ENCODE data around the gene PTX3.
A peak's percentile ranks its signal among the peaks of the same experiment; 100 is the strongest.

PTX3 gene

DNA sequence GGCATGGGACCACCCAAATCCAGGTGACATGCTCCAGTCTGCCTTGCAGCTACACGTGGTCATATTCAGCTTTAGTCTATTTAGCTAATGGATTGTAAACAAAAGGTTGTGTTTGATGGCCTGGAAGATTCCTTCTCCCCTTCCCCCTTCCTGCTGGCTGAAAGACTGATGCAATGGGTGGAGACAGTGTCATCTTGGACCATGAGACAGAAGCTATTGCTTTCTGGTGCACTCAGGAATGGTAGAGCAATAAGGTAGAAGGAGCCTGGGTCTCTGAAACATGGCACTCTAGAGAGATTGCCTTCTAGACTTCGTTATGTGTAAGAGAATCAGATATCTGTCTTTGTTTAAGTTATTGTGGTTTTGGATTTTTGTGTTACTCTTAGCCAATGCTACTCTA is 25.7 kb upstream of the PTX3 start:
- H3K4me3 ChIP-seq (ENCODE audit: low read length): no peak overlapping the region
- TF ChIP-seq ZNF274 (IDR thresholded peaks at IDR 0.05; ENCODE audit: low read depth, low read length): no peak

GRCh38 chr3:157412323-157412855 is 24.3 kb upstream of the PTX3 start:
- TF ChIP-seq ZNF274 (IDR thresholded peaks at IDR 0.05; ENCODE audit: low read depth, low read length): no peak

GRCh38 chr3:157414861-157415260 is 21.8 kb upstream of the PTX3 start:
- TF ChIP-seq ZNF274 (IDR thresholded peaks at IDR 0.05; ENCODE audit: low read depth, low read length): no peak
- H3K4me3 ChIP-seq (ENCODE audit: low read length): no peak overlapping the region

More at GRCh38 chr3:157412323-157412855, 24.3 kb upstream of the PTX3 start:
- no peak overlapping the region for H3K4me3 ChIP-seq (ENCODE audit: low read length)

- no peak overlapping the region for H3K4me3 ChIP-seq (ENCODE audit: low read length)
- no peak for TF ChIP-seq ZNF274 (IDR thresholded peaks at IDR 0.05; ENCODE audit: low read depth, low read length)
These were observed 20.1 kb upstream of the PTX3 start for GRCh38 chr3:157416347-157417087.

DNA sequence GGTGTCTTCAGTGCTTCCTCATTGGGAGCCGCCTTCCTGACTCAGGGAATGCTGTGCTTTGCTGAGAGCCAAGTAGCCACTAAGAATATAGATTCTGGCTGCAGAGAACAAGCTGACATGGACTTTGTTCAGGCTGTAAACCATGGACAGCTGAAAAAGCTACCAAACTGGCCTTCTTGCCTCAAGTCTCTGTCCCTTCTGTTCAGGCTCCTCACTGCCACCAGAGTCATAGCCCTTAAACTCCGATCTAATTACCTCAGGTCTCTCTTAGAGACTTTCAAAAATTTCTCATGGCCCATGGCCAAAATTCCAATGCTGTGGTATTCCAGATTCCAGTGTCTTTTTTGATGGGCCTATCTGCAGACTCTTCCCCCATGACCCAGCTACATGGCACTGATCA is 19.4 kb upstream of the PTX3 start:
- no peak for TF ChIP-seq ZNF274 (IDR thresholded peaks at IDR 0.05; ENCODE audit: low read depth, low read length)
- no peak overlapping the region for H3K4me3 ChIP-seq (ENCODE audit: low read length)

- H3K4me3 ChIP-seq (ENCODE audit: low read length): no peak overlapping the region
- no peak for TF ChIP-seq ZNF274 (IDR thresholded peaks at IDR 0.05; ENCODE audit: low read depth, low read length)
These were observed 18.5 kb upstream of the PTX3 start for GRCh38 chr3:157418104-157418503.

GRCh38 chr3:157420606-157421130 is 16.0 kb upstream of the PTX3 start:
- H3K4me3 ChIP-seq (ENCODE audit: low read length): no peak overlapping the region
- no peak for TF ChIP-seq ZNF274 (IDR thresholded peaks at IDR 0.05; ENCODE audit: low read depth, low read length)

DNA sequence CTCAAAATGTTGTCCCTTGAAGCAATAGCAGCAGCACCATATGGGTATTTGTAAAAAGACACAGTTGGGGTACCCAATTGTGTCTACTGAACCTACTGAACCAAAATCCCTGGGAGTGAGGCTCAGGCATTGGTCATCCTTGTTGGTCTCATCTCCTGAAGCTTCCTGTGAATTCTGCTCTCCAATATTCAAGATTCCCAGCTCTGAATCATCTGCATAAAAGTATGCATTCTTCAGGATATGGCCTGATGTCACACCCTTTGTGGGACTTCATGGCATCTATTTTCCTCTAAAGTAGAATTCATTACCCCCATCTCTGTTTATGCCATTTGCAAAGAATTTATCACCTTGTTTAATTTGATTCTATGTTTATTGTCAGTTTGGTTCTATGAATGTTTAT is 13.3 kb upstream of the PTX3 start:
- no peak for TF ChIP-seq ZNF274 (IDR thresholded peaks at IDR 0.05; ENCODE audit: low read depth, low read length)

DNA sequence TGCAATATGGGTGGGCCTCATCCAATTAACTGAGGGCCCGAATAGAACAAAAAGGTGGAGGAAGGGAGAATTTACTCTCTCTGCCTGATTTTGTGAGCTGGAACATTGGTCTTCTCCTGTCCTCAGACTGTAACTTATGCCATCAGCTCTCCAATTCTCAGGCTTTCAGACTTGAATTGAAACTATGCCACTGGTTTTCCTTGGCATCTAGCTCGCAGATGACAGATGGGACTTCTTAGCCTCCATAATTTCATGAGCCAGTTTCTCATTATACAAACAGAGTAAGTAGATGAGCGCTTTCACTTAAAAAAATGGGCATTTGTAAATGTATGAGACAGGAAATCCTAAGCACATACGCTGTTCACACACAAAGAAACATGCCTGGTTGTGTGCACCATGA is 8.7 kb upstream of the PTX3 start:
- H3K4me3 ChIP-seq (ENCODE audit: low read length): no peak overlapping the region
- TF ChIP-seq ZNF274 (IDR thresholded peaks at IDR 0.05; ENCODE audit: low read depth, low read length): no peak

More for the DNA sequence above, 13.3 kb upstream of the PTX3 start:
- no peak overlapping the region for H3K4me3 ChIP-seq (ENCODE audit: low read length)

- no peak for TF ChIP-seq ZNF274 (IDR thresholded peaks at IDR 0.05; ENCODE audit: low read depth, low read length)
- no peak overlapping the region for H3K4me3 ChIP-seq (ENCODE audit: low read length)
These were observed 7.8 kb upstream of the PTX3 start for GRCh38 chr3:157428853-157429252.

GRCh38 chr3:157429708-157430107 is 6.9 kb upstream of the PTX3 start:
- H3K4me3 ChIP-seq (ENCODE audit: low read length): no peak overlapping the region
- TF ChIP-seq ZNF274 (IDR thresholded peaks at IDR 0.05; ENCODE audit: low read depth, low read length): no peak

DNA sequence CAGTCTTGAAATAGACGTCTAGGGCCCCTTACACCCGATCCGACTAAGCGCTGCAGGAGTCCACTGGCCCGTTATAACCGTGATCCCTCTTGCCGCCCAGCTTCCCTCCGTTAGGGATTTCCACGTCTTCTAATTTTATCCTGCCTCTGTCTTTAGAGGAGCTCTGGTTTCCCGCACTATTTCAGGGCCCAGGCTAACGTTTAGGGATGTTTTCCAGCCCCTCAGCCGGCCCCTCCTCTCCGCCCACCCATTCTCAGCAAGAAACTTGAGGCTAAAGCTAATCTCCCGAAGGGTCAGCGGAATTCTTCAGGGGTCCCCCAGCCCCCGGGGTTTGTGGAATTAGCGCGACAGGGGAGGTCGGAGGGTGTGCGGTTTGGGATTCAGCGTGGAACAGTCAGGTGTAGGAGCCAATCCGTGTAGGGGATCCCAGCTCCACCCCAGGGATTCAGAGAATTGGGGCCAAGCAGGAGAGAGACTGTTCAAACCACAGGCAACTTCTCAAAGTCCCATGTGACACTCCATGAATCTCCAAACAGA is 1.6 kb downstream of the PTX3 start:
- H3K4me3 ChIP-seq (ENCODE audit: low read length): peak overlapping the region; percentile 35; the same call in 1 of the 2 replicates
- TF ChIP-seq ZNF274 (IDR thresholded peaks at IDR 0.05; ENCODE audit: low read depth, low read length): no peak

DNA sequence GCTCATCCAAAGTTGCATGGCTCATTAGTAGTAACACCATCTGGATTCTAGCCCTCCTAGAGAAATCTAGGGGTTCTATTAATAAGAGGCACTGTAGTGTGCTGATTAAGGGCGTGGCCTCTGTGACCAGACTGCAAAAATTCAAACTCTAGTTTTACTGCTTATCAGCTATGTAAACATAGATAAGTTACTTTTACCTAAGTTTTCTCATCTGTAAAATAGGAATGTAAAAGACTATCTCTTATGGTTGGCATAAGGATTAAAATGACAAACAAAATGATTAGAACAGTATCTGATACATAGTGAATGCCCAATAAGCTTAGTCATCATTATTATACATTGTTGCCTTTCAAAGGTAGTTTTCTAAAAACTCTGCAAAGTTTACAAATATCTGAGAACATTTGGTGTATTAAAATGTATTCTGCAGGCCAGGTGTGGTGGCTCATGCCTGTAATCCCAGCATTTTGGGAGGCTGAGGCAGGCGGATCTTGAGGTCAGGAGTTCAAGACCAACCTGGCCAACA is 4.5 kb downstream of the PTX3 start:
- TF ChIP-seq ZNF274 (IDR thresholded peaks at IDR 0.05; ENCODE audit: low read depth, low read length): no peak
- H3K4me3 ChIP-seq (ENCODE audit: low read length): no peak overlapping the region

DNA sequence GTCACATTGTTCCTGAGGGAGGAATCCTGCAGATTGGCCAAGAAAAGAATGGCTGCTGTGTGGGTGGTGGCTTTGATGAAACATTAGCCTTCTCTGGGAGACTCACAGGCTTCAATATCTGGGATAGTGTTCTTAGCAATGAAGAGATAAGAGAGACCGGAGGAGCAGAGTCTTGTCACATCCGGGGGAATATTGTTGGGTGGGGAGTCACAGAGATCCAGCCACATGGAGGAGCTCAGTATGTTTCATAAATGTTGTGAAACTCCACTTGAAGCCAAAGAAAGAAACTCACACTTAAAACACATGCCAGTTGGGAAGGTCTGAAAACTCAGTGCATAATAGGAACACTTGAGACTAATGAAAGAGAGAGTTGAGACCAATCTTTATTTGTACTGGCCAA is 6.1 kb downstream of the PTX3 start:
- no peak overlapping the region for H3K4me3 ChIP-seq (ENCODE audit: low read length)
- TF ChIP-seq ZNF274 (IDR thresholded peaks at IDR 0.05; ENCODE audit: low read depth, low read length): no peak

All from GM08714 (cell line).